Renal cortex interstitium (tissue), 11 donors: ENCODE measurements around the gene GSC2. TPM values are rescaled to one million over a fixed set of nuclear protein-coding genes. Genes with fewer than 3 reads are reported as not detected.

ENCODE experiments used
- DNase-seq, 11 donors: peaks; one replicate each; pipeline ENCODE4 v3.0.0-alpha.2; 2013; ENCODE audit warnings: low read depth in 9 of 11, low spot score in 4 of 11; ENCODE audit errors: extremely low read depth in 1 of 11
- polyA plus RNA-seq, 3 donors: library from polyadenylated mRNA; unstranded; fragments of 120-200 nt; gene quantifications; one replicate each; pipeline ENCODE4 v1.2.1, GENCODE V29; 2013; ENCODE audit not compliant: insufficient read length in 3 of 3

GSC2 gene
- polyA plus RNA-seq, 3 donors = not detected

DNA sequence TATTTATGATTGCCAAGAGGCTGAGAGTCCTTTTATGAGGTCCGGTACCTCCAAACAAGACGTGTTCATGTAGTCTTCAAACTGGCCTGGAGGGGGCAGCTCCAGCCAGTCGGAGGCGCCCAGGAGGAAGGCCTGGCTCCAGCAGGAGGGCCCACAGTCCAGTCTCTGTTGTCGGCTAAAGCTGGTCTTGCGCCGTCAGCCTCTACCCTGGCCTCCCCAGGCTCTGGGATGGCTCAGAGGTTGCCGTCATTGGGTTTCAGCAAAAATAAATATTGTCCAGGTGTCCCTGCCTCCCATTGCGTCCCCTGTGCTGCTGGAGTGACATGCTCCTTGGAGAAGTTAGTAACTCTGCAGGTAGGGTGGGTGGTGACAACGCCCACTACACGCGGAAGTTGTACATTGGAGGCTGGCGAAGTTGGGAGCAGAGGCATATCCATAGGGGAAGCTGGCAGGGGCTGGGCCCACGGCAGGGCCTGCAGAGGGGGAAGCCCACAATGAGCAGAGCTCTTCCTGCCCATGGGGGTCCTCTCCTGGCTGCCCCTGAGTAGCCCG lies 29.5 kb upstream of the GSC2 start:
- peak; percentile 47 to 73 (median 61) for DNase-seq

DNA sequence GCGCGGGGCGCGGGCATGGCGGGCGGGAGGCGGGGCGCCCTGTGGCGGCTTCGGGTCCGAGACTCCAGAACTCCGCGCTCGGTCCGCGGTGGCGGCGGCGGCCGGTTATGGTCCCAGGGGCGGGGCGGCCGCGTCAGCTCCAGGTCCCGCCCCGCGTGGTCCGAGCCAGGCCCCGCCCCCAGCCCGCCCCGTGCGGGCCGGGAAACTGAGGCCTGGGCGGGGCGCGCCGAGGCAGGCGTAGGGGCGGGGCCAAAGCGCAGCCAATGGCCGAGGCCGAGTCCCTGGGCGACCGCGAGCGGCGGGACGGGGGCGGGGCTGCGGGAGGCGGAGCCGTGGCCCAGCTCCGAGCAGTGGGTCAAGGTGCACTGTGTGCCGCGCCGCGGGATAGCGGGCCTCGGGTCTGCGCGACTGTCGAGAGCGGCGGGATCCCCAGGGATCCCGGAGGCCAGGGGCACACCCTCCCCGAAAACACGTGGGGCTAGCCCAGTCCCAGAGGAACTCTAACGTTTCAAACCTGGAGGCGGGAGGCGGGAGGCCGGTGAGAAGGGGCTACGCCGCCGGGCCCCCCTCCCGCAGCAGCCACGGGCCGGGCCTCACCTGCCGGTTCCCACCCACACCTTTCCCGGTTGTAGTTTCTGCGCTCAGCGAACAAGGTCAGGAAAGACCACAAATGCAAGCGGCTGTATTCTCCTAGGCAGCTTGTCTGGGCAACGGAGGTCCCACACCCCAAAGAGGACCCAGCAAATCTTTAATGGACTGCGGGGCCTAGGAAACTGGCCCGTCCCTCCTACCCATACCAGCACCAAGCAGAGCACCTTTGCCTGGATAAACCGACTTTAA lies 28.8 kb upstream of the GSC2 start, which contains the start of gene SLC25A1:
TSS of gene SLC25A1 (minus strand) at position 80 of the 840 bp plus-strand sequence. CDS start at position 17, 63 bp downstream.
- DNase-seq = peak; percentile 64 to 88 (median 80)

DNA sequence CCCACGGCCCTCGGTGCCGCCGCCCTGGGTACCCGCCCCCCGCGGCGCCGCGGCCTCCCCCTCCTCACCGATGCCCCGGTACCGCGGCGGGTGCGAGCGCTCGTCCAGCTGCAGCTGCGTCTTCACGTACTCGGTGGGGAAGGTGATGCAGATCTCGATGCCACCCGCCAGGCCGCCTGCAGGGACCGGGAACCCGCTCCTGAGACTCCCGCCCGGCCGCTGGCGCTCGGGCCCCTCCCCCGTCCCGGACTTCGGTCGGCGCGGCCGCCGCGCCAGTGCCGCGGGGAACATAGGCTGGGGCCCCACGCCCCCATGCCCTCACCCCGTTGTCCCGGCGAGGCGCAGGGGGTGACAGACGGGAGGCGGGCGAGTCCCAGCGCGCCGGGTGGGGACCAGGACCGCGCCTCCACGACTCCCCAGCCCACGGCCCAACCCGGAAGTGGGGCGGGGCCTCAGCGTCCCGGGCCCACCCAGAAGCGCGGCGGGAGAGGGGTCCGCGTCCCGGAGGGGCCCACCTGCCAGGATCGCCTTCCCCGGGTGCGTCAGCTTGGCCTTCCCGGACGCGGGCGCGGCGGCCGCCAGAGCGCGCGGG lies 28.1 kb upstream of the GSC2 start:
- peak in 3 of 11 donors; percentile 20 to 45 (median 34) for DNase-seq

DNA sequence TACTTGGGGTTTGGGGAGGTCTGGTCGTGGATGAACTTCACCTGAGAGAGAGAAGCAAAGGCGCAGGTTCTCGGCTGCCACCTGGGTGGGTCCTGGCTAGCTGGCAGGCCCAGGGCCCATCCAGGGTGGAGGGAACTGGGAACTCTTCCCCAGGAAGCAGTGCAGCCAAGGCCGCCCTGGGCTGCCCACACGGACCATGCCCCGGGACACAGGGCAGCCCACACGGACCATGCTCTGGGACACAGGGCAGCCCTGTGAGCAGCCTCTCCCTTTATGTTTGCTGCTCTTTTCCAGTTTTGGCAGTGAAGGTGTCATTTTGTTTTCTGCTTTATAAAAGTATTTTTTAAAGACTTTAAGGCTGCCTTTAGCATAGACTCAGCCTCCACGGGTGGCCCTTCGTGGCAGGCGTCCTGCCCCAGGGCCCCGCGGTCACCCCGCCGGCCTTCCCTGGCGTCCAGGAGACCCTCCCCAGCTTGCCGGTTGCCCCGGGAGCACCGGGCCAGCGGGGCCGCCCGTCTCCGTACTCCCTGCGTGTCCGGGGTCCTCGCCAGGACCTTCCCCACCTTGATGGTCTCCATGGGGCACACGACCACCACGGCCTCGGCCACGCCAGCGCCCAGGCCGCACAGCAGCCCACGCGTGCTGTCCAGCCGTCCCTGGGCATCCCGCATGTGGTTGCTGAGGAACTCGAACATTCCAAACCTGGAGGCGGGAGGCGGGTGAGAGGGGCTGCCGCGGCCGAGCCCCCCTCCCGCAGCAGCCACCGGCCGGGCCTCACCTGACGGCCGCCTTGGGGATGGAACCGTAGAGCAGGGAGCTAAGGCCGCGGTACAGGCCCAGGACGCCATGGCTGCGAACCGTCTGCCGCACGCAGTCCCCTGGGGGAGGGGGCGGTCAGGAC lies 27.3 kb upstream of the GSC2 start:
- DNase-seq = no peak

DNA sequence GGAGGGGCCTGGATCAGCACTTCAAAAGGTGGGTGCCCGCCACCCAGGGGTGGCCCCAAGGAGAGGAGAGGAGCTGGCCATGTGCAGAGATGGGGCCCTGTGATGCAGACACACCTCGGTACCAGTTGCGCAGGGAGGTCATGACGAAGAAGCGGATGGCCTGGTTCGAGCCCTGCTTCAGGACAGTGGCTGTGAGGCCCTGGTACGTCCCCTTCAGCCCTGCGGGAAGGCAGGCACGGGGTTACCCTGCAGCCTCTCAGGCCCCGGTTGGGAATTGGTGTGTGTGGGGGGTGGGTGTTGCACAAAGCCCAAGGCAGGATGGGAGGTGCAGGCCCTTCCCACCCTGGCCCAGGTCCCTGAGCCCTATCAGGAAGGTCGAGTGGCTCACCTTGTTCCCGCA lies 26.6 kb upstream of the GSC2 start:
- DNase-seq = no peak

DNA sequence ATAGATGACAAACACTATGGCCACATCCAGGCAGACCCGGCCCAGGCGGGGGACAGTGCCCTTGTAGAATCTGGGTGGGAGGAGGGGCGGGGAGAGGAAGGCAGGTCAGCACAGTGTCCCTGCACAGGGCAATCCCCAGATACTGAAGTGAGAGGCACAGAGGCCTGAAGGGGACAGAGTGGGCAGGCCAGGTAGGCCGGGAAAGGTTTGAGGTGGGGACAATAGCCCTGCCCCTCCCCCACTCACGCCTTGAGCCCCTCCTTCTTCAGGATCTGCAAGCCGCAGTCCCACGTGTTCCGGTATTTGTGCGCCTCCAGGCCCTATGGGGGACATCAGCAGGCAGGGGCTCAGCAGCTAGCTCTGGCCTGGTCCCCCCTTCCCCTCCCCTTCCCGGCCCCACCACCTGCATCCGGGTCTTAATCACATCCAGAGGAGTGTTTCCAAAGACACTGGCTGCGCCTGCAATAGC lies 26.1 kb upstream of the GSC2 start:
- DNase-seq = no peak

DNA sequence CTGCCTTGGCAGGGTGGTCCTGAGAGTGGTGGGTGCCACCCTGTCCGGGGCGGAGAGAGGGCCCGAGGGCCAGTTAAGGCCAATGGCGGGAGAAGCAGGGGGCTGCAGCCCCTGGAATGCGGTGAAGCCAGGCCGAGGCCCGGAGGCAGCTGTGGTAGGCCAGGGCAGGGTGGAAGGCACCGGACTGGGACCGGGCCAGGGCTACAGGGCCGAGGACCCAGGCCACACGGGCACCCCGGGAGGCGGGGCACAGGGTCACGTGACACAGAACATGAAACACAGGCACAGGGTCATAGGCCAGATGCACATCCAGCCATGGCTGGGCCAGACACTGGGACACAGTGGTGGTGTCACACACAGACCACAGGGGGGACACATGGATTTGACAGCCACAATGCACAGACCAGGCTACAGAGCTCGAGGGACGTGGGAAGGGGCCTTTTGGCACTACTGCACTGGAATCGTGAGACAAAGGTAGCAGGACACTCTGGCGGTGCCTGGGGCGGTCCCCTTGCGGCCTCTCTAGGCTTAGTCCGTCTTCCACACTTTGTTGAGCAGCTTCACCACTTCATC lies 25.6 kb upstream of the GSC2 start:
- DNase-seq = no peak

DNA sequence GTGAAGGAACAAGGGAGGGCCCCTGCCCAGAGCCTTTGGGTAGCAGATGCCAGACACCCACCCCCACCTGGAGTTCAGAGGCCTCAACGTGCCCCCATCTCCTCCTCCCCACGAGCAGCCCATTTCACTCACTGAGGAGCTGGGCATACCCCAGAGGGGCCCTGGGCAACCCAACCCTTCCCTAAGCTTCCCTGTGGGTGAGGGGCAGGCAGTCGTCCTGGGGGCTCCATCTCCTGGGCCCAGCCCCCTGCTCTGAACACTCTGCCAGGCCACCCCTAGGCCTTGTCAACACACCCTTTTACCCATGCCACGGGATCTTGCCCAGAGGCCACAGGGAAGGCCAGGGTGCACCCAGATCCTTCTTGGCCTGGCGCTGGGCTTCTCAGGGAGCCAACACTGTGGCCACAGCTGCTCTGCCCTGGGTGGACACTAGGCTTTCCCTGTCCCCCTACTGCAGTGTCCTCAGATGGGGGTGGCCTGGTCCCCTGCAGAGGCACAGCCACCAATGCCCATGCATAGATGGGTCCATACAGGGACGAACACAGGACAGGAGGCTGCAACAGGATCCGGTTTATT lies 25.0 kb upstream of the GSC2 start:
- DNase-seq = no peak

DNA sequence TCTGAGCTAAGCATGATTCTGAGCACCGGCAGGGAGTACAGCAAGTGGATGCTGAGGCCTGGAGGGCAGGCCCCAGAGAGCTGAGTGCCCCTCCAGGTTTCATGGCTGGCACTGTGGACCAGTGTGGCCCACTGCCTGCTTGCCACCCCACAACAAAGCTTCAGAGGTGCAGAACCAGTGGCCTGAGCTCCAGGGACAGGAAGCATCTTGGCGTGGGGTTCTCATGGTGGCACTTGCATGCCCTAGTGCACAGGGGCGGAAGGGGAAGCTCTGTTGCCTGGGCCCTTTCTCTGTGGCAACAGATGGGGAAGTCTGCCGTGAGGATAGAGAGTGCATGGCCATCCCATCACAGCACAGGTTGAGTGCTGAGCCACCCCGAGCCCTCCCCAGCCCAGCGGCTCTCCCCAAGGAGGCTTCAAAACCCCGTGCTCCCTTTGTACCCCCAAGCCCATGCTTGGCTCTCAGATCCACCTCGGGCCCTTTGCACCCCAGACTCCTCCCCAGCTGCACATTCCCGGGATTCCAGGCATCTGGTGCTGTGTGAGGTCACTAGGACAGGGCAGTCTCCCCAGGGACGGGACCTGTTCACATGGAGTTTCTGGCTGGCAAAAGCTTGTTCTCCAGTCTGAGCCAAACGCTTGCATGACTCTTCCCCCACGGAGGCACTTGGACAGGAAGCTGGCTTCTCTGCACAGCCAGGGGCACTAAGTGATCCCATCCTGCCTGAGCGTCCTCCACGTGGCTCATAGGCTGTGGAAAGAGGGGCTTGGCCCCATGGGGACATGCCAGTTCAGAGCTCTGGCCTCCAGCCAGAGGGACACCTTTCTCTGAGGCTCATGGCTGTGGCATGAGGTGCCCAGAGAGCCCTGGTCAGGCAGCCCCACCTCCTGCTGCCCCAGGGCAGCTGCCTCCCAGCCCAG lies 24.3 kb upstream of the GSC2 start:
- DNase-seq = no peak

DNA sequence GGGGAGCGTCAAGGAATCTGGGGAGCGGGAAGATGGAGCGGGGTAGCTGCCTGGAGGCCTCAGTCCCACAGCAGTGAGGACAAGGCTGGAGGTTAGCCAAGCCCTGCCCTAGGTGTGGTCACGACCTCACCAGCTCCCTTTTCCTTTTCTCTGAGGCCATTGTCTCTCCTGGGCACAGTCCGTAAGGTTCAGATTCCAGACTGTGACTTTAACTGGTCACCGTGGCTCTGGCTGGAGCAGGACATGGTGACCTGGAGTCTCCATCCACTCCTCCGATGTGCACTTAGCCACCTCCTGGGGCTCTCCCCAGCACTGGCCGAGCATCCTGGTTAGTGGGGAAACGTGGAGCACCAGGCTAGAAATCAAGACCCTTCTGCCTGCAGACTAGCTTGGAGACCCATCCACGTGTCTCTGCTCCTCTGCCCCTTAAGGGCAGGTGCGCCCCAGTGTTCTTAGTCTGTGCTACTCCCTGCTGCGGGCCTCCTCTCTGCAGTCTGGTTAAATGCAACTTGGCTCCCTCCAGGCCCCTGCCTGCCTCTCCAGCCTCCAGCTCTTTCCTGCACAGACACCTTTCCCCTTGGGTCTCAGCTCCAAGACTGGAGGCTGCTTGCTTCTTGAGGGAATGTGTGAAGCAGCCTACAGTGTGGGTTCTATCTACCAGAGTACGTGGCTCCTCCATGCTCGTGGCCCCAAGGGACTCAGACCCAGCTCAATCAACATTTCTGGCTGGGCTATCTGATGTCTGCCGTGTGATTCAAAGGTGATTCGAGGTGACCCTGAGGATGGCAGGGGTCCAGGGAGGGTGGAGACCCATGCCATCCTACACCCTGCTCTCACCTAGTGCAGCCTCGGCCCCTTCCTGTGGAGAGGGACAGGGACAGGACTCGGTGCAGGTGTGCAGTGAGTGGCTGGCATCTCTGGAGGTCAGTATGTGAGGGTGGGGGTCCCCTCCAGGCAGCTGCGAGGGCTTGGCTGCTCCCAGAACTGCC lies 23.2 kb upstream of the GSC2 start:
- no peak for DNase-seq

DNA sequence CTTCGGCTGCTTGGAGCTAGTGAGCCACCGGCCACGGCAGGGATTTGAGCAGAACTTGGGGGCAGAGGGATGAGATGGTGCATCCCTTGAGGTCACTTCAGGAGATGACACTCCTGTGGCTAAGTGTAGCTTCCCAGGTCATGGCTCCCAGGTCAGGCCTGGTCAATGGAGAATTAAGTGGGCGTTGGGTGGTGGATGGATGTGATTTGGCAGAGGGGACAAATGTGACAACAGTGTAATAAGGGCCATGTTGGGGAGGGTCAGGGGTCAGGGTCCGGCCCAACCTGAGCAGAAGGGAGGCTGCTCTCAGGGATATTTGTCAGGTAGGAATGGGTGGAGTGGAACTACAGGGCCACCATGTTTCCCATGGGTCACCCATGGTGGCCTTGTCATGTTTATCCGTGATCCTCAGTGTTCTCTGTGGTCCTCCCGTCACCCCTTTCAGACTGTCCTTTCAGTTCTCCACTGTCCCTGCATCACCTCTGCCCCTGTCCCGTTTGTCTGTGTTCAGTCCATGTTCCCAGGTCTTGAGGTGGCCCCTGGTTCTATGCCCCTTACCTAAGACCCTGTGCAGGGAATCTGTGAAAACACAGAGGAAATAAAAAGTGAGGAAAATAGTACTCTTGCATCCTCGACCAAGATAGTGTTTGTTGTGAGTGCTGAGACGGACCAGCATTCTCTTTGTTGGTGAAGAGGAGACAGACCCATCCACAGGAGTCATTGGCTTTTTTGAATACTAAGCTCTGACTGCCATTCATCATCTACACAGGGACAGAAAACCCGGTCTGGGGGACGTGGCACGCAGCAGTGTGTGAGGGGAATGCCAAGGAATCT lies 22.3 kb upstream of the GSC2 start:
- no peak for DNase-seq

DNA sequence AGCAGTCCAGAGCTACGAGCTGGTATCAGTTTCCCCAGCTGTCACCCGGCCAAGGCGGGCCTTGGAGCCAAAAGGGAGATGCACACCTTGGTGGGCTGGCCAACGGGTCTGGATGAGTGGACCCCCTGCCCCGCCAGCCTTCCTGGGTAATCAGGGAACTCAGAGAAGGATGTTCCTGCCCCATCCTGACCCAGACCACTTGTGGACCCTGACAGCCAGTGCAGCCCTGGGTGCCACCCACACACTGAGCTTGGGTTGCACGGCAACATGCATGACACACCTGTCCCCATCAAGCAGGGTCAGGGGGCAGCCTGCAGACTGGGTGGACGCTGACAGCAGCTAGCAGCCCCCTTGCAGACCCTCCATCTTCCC lies 19.8 kb upstream of the GSC2 start:
- no peak for DNase-seq

DNA sequence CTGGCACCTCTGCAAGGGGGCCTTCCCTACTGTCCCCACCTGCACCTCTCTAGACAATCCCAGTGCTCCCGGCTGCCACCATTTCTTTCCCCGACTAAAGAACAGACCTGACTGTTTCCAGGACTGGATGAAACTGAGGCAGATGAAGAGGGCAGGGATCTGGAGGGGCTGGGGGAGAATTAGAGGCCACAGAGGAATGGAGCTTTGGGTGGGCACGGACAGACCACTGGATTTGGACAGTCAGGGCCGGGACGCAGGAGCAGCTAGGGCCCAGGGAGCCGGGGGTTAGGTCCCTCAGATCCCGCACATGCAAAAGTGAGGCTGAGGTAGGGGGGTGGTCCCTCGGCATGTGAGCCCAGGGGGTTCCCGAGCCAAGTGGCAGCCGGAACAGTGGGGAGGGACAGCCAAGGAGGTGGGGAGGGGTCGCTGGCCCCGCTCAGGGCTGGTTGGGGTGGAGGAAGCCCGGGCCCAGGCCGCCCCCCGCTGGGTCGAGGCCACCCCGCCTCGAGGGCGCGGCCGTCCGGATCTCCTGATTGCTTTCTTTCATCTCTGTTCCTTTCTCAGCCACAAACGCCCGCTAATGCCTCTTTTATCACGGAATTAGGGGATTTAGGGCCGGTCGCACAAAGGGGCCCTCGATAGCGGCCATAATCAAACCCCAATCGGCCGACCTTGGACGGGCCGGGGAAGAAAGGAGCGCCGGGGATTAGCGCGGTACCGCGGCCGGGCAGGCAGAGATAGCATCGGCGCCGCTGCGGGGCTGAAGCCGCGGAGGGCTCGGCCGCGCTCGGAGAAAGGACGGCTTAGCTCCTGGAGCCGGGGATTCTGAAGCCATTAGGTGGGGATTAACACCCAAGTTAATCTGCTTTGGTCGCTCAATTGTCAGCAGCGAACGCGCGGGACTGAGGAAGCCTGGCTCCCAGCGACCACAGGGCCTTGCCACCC lies 19.2 kb upstream of the GSC2 start:
- no peak for DNase-seq

DNA sequence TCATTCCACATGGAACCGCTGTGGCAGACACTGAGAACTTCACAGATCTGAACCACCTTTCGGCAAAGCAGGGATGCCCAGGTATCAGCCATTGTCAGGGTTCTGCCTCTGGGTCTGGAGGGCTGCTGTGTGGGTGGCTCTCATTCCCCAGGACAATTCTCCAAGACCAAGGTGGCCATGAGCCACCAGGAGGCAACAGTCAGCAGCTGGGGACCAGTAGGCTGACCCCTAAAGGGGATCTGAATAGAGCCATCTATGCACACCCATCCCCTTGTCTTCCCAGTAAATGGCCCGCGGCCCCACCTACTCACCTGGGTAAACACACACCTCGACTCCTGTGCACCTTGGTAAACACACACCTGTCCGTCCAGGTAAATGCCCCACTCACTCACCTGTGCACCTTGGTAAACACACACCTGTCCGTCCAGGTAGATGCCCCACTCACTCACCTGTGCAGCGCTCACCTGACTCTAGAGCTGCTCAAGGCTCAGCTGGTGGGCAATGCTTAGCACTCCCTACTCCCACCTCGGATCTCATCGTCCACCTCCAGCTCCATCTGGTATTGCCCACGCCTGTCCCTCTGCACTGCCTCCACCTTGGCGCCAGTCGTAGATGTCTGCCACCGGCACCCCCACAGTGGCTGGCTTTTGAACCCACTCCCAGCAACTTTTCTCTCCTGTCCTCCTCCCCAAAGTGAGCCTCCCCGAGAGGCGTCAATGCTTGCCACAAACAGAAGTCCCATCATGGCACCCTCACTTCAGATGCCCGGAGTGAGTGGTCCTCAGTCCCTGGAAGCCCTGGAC lies 18.2 kb upstream of the GSC2 start:
- DNase-seq = no peak
